GM21529 (cell line): Measurements from ENCODE around the gene HBEGF.
A peak's percentile ranks its signal among the peaks of the same experiment; 100 is the strongest.

ENCODE experiments used
- ATAC-seq: cut with Tn5 transposase; IDR thresholded peaks from one replicate; pipeline ENCODE4 v1.9.1; 2021; ENCODE audit not compliant: unreplicated experiment

The HBEGF gene

DNA sequence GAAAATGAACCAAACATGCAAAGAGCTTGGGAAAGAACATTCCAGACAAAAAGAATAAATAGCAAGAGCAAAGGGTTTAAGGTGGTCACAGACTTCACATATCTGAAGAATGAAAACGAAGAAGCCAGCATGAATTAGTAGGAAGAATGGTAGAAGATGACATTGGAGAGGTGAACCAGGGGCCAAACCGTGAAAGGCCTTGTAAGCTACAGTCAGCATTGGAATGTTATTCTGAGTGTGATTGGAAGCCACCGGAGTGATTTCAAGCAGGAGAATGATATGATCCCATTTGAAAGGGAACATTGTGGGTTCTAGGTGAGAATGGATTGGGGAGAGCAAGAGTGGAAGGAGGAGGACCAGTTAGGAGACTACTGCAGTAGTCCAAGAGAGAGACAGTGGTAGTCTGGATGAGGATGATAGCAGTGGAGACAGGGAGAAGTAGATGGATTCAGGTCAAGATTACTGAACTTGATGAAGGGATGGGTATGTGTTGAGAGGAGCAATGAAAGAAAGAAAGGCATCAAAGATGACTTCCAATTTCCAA lies 36.6 kb downstream of the HBEGF start:
- ATAC-seq: no peak

DNA sequence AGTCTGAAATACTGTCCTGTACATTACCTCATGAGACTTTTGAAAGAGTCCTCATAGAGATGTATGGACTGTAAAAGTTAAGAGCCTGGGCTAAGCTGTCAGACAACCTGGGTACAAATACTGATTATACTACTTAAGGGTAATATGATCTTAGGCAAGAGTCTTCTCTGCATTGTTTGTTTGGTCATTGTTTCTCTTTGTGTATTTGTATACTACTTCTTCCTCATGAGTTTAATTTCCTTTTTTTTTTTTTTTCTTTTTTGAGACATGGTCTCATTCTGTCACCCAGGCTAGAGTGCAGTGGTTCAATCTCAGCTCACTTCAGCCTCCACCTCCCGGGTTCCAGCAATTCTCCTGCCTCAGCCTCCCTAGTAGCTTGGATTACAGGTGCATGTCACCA lies 40.9 kb downstream of the HBEGF start:
- no peak for ATAC-seq

DNA sequence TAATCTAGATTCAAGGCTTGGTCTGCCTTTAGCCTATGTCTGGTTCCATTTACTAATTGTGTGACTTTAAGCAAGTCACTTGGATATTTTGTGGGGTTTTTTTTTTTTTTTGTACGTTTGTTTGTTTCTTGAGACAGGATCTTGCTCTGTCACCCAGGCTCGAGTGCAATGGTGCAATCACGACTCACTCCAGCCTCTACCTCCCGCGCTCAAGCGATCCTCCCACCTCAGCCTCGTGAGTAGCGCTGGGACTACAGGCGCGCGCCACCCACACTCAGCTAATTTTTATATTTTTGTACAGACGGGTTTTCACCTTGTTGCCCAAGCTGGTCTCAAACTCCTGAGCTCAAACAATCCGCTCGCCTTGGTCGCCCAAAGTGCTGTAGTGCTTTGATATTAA lies 42.4 kb downstream of the HBEGF start:
- no peak for ATAC-seq

DNA sequence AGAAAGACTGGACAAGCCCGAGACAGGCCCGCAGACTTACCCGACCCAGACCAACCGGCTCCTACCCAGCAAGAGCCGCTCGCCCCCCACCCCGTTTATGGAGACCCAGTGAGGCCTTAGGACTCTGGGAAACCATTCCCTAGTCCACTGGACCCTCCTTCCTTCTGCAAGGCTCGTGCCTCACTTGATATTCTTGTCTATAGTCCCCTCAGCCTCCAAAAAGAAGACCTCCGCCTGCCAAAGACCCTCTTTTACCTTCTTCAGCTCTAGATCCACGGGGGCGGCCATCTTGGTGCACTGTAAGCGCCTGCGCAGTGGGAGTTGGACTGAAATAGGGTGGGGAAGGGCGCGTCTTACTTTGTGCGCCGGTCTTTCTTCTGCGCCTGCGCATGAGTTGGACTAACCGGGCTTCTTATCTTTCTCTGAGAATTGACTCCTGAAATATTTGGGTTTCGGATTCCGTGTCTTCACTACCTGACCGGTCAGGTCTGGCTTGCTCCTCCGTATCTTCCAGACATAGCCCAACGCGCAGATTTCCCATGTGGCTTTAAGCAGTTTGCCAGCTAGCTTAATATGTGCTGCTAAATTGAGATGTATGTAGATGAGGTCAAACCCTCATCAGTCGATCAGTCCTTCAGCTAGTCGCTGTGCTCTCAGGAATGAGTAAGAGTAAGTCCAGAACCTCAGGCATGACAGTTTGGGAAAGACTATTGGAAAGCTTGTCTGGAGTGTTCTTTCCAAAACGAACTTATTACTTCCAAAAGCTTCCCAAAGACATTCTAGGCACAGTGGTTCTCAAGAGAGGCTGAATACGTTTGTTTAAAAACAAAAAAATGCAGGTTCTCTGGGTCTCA lies 43.4 kb downstream of the HBEGF start, which contains the start of gene PFDN1:
PFDN1 (minus strand) TSS at position 316 of the 854 bp plus-strand sequence; CDS start at position 288, 28 bp downstream.
- peak; percentile 96 for ATAC-seq

DNA sequence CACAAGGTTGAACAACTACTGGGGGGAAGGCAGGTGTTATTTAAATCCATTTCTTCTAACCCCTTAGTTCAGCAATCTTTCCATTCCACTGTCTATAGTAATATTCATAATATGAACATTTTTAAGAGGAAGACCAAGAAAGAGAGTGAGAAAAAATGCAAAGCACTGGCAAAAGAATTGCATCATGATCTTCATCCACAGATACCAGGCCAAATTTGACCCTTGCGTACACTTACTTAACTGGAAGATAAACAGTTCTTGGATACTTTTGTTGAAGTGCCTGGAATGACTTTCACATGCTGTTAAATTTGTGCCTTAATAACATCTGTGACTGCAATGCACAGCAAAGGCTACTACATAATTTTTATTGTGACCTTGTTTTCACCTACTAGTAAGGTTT lies 45.3 kb downstream of the HBEGF start:
- no peak for ATAC-seq

DNA sequence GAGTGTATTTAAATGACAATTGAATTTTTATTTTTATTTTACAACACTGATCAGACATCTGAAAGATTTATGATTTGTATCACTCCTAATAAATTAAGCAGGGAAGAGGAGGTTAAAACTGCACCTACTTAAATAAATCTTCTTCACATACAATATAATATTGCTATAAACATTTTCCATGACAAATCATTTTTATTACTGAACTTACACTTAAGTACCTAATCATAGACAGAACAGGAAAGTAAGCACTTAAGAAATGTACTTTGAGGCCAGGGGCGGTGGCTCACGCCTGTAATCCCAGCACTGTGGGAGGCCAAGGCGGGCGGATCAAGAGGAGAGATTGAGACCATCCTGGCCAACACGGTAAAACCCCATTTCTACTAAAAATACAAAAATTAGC lies 47.3 kb downstream of the HBEGF start:
- no peak for ATAC-seq

DNA sequence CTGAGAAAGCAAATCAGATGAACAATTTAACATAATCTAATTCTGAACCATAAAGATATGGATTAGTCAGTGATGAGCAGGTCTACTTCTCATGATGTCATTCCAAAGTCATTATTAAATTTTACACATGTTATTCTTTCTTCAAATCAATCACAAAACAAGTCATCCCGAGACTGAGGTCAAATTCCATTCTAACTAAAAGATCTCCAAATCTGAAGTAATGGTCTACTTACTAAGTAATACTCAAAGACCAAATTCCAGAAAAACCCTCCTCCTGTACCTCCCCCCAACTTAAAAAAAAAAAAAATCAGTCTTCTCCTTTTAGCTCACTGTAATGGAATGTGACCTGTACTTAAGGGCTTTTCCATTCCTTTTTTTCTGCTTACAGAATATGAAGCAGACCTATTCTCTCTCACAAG lies 48.2 kb downstream of the HBEGF start:
- no peak for ATAC-seq

DNA sequence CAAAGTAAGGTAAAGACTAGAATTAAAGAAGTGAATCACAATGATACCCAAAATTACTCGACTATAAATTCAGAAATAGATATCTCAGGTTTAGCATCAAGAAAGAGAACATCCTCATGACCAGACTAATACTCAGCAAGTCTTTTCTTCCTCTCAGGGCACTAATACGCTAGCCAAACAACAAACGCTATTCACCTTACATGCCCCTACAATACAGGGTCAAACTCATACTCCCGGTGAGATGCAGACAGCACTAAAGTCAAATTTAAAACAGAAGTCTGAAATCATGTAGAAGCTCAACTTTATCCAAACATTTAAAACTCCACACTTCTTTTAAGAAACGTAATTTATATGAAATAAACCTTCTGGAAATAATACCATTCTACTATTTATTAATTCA lies 49.1 kb downstream of the HBEGF start:
- ATAC-seq: no peak

DNA sequence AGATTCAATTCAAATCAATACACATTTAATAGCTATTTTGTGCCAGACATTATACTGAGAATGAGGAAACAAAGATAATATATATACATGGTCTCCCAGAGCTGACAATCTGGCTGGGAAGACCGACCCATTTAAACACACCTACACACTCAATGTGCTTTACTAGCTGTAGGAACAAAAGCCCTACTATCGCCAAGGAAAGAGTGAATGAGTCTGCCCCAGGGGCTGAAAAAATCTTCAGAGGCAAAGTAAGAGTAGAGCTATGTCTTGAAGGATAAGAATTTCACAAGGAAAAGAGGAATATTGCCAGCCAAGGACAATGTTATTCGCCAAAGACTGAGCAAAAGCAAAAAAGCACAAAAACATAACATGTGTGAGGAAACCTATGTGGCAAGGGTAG lies 50.1 kb downstream of the HBEGF start:
- ATAC-seq: no peak

DNA sequence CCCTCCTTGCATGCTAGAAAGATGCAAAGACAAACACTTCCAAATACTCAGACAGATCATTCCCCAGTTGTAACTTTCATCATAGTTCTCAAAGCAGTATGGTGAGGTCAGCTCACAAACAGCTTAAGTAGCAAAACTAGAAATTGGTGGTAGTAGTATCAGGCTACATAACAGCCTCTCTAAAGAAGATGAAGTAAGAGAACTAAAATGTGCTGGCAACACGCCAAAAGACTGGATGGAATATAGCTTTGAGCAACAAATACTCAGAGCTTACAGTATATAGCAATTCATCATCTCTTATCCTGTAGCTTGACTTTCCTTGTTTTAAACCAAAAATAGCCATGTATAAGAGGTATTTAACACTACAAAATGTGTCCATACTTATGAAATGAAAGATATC lies 51.0 kb downstream of the HBEGF start:
- no peak for ATAC-seq

DNA sequence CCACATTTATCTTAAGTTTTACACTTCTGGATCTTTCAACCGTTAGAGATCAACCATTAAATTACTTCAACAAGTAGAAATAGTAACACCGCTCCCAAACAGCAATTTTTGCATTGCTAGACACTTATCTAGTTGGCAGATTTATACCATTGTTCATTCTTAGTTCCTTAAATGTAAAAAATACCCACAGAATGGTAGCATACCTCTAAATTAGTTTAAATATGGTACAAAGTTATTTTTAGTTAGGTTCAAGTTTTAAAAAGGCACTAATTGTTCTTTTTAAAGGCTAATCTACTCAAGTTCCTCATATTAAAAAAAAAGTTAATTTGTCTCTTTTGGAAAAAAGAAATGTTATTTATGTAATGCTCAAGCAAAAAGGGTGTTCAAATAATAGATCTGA lies 51.6 kb downstream of the HBEGF start:
- no peak for ATAC-seq

DNA sequence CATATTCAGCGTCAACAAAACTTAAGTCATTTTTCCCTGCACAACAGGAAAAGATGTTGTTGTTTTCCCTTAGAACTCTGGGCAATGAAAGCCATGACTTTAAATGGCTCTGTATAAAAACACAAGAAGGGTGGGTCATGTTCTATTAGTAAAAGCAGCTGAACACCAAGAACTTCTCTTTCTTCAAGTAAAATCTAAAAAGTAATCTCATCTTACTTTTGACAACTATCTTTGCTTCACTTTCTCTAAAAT lies 52.6 kb downstream of the HBEGF start:
- no peak for ATAC-seq

DNA sequence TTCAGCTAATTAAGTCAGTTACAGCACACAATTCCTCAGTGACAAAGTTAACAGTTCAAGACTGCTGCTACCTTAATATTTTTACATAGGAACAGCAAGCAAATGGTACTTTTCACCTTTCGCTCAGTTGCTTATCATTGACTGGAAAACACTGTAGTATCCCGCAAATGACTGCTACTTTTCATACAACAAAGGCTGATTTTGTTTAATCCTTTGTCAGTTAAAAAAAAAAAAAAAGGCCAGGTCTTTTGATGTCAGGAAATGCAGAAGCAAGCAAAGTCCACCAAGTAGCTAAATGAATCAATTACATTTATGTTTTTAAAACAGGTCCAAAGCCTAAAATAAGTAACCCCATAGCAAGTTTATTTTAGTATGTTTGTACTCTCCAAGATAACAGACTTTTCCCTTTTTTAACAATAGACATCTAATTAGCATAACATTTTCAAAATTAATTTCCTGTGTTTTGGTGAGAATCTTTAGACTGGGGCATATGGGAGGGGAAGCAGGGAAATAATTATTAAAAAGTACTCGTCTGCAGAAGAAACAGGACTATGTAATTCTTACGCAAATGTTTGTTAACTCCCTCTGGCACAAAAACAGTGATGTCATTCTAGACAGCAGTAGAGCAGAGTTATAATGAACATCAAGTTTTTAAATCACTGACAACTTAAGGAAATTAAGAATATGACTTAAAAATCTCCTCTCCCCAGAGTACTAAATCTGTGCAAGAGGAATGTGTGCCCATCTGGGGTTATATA lies 53.1 kb downstream of the HBEGF start:
- no peak for ATAC-seq

DNA sequence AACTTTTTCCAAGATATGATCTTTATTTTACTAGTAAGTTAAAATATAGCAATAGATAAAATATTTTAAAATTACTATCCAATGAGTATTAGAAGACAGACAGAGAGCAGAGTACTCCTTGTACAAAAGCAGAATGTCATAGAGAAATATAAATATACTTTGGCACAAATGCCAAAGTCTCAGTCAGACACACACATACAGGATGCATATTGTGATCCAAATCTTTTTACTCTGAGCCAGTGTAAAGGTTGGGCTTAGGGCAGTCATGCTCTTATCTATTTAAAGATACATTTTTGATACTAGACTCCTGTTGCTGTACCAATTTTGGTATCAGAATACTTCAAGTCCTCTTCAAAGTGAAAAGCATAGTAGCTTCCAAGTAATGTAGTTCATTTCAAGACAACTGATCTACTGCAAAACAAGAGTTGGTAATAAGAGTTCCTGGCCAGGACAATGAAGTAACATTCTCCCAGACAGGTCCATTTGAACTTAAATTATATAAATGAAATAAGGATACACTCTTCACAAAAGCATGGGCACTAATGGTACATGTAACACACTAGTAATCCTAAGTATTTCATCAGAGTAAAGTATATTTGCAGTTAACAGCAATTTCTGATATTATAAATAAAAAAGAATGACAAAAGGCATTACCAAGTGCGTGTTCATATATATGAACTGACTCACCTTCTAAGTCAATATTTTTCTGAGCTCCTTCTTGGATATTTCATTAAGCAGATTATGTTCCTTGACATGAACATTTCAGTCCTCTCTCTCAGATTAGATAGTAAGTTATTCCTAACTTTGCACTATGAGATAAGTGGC lies 54.0 kb downstream of the HBEGF start:
- ATAC-seq: no peak

DNA sequence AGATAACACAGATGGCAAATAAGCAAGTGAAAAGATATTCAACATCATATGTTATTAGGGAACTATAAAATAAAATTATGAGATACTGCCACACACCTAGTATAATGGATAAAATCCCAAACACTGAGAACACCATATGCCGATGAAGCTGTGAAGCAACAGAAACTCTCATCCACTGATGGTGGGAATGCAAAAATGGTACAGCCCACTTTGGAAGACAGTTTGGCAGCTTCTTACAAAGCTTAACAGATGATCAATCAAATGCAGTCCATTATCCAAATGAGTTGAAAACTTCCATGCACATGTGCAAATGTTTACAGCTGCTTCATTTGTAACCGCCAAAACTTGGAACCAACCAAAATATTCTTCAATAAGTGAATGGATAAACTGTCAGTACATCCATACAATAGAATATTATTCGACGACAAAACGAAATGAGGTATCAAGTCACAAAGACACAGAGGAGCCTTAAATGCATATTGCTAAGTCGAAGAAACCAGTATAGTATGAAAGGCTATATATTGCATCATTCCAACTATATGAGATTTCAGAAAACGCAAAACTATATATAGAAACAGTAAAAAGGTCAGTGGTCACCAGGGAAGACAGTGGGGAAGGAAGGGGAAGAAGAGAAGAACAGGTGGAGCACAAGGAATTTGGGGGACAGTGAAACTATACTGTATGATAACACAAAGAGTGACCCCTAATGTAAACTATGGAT lies 58.4 kb downstream of the HBEGF start:
- ATAC-seq: no peak

DNA sequence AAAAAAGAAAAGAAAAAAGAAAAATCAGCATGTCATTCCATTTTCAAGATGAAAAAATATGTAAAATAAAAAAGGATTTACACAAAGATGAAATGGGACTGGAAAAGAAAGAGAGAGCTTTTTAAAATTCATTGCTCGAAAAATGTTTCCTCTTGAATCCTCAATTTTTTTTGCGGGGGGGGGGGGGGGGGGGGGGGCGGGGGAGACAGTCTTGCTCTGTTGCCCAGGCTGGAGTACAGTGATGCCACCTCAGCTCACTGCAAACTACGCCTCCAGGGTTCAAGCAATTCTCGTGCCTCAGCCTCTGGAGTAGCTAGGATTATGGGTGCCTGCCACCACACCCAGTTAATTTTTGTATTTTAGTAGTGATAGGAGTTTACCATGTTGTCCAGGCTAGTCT lies 60.0 kb downstream of the HBEGF start:
- ATAC-seq: no peak

DNA sequence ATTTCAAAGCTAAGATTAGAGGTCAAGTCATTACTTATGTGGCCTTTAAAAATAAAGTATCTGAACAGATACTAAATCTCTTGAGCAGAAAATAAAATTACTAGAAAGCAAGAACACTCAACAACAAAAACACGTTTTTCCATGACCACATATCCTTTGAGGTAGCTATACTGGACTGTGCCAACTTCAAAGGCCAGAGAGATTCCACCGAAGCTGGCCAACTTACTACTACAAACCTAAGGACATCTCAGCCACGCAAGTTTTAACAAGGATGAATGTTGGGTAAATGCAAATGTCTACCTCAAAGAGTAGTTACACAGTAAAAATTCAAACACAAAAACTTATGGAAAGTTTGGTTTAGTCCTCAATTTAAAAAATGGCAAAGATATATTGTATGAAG lies 62.4 kb downstream of the HBEGF start:
- ATAC-seq: no peak
